Astrocyte of the spinal cord (primary cell): ENCODE measurements around the gene TREX2.

Experiments used
- DNase-seq: peaks from one replicate; pipeline ENCODE4 v3.0.0; 2011; ENCODE audit warnings: low read depth, low spot score
- H3K4me3 ChIP-seq: 2 replicates; pipeline ENCODE4 v1.5.1; 2011; ENCODE audit warnings: low read depth, mild to moderate bottlenecking, low read length, moderate library complexity
- CTCF ChIP-seq: IDR thresholded peaks from 2 replicates; pipeline ENCODE4 v1.5.1; 2012; ENCODE audit warnings: low read depth, mild to moderate bottlenecking, low read length, inconsistent platforms
- in situ Hi-C: cut with HindIII; loops from 2 replicates; pipeline ENCODE4 v1.10.0; 2017; ENCODE audit warnings: low sequenced_read_pairs

Gene TREX2

GRCh38 chrX:153457827-153458466 is 12.1 kb upstream of the TREX2 start:
- no peak overlapping the region for H3K4me3 ChIP-seq
- DNase-seq: no peak
- in situ Hi-C loops: no loop called here
- TF ChIP-seq CTCF: no peak

DNA sequence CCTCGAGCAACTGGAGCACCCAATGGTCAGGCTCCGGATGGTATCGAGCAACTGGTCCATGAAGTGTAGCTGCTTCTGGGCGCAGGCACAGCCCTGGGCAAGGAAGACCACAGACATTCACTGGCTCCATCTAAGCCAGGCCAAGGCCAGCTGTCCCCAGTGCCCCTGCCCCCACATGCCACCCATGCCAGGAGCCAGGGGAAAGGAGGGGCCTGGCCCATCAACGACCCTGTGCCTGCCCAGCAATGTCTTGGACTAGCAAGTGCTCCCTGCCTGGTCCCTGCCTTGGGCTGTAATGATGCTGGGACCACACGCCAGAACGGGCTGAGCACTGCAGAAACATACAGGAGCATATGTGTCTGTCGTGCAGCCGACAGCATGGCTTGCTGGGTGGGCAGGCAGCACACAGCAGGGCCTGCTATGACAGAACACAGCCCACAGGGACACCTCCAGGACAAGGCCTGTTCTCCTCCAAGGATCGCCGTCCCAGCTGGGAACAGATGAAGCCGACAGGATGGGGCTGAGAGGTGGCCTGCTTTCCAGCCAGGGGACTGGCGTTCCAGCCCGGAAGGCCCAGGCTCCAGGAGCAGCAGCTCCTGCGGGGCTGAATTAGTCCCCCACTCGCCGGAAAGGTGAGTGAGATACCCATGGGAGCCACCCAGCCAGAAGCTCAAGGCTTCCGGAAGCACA is 11.4 kb upstream of the TREX2 start:
- in situ Hi-C loops: no loop called here
- no peak overlapping the region for H3K4me3 ChIP-seq
- DNase-seq: no peak
- no peak for TF ChIP-seq CTCF

DNA sequence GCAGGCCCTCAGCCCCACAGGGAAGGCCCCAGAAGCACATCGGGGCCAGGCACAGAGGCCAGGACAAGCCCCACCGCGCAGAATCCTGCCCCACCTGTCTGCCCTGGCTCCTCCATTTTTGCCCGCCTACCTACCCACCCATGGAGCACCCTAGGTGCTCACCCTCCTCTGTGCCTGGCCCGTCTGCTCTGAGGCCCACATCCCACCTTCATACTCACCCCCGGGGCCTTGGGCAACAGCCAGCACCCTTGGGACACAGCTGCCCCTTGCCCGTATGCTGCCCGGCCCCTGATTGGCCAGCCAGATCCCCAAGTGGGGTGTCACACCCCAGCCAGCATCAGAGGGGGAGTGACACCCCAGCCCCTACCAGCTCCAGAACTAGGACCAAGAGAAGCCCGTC is 10.8 kb upstream of the TREX2 start:
- in situ Hi-C loops: no loop called here
- DNase-seq: no peak
- H3K4me3 ChIP-seq: no peak overlapping the region
- TF ChIP-seq CTCF: no peak

DNA sequence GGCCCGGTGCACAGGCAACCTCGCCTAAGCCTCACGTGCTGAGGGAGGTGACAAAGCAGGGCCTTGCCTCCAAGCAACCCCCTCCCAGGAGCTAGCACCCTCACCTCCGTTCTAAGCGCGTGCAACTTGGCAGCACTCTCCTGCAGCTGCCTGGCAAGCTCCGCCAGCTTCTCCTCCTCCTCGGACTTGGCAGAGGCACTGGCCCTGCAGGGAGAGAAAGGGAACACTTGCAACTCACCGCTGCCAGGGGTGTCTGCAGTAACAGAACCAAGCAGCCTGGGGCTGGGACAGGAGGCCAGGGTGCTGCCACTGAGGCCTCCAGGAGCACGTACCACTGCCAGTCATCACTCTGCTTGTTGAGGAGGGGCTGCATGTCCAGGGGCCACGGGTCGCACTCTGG is 10.3 kb upstream of the TREX2 start:
- DNase-seq: no peak
- TF ChIP-seq CTCF: no peak
- no peak overlapping the region for H3K4me3 ChIP-seq
- in situ Hi-C loops: no loop called here

DNA sequence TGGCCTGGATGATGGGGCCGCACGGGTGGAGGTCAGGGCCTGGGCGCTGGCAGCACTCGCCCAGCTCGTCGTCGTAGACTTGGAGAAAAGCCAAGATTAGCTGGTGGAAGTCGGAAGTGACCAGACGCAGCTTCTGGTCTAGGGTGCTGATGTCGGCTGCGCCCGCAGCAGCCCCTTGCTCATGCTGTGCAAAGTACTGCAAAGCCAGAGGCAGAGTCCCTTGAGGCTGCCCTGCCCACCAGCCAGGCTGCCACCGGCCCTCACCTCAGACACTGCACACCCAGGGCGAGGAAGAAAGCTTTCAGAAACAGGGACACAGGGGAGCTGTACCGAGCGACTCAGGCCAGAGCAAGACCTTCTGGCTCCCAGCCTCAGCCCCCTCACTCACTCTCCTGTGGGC is 9.7 kb upstream of the TREX2 start:
- in situ Hi-C loops: no loop called here
- no peak overlapping the region for H3K4me3 ChIP-seq
- DNase-seq: no peak
- no peak for TF ChIP-seq CTCF

DNA sequence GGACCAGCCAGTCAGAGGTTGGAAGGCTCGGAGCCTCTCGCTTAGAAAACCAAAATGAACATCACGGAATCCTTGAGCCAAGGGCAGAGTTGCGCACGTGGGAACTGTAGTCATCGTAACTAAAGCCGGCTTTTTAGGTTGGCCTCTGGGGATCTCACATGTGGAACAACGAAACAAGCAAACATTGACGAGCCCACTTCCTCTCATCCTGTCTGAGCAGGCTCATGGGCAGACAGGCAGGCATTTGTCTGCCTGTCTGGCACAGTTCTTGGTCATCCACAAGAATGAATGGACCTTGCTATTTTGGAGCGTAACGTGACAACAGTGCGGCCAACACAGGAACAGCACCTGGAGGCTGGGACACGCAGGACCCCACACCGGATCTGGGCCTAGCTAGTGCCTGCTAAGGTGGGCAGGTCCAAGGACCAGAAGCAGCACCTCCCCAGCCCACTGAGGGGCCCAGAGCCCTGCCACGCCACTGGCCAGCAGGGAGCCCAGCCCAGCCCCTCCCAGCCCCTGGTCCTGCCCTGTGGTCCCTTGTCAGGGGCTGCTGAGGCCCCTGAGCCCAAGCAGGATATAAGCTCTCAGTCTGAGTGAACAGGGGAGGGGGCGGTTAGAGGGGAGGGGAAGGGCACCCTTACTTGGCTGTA is 9.2 kb upstream of the TREX2 start:
- TF ChIP-seq CTCF: no peak
- DNase-seq: no peak
- no peak overlapping the region for H3K4me3 ChIP-seq
- in situ Hi-C loops: no loop called here
